K562 (cell line): ENCODE results near the gene CXCL16. TPM values are rescaled to one million over a fixed set of nuclear protein-coding genes. Genes with fewer than 3 reads are reported as not detected.

Source experiments
- ATAC-seq: fragments of 200-7000 bp; cut with Tn5 transposase; 3 replicates; pipeline ENCODE4 v1.9.1; 2020; ENCODE audit warnings: moderate library complexity
- BruUV-seq: library from RNA; stranded (reverse); fragments of 400-500 nt; replicated peaks from 2 replicates; lab custom pipeline; 2021; lab: Mats Ljungman, UMichigan
- CTCF ChIA-PET: fragments of 300-600 bp; formaldehyde crosslinking; extraction: SDS; loops from one replicate; lab custom pipeline; 2021; ENCODE audit warnings: low intra/inter-chr PET ratio; lab: Yijun Ruan, JAX
- POLR2A ChIA-PET: fragments of 300-600, 350-650 bp; sonication (Branson Sonifier 250); formaldehyde crosslinking; extraction: SDS; loops from one replicate; lab custom pipeline; 2021; ENCODE audit warnings: antibody characterized with exemption, inconsistent platforms; lab: Yijun Ruan, JAX
- DNase-seq, 4 experiments: peaks; one replicate each; pipeline versions ENCODE4 v3.0.0 to v3.0.0-alpha.2; 2011 to 2018; ENCODE audit warnings: low spot score in 3 of 4, mixed read lengths in 3 of 4; ENCODE audit errors: extremely low read depth in 1 of 4
- FAIRE-seq: peaks from 2 replicates; lab custom pipeline; 2011; peaks lifted over from hg19 to GRCh38; lab: Jason Lieb, UNC
- H2AFZ ChIP-seq: 2 replicates; pipeline ENCODE4 v1.6.0; 2011; ENCODE audit warnings: low read depth, low read length, control low read depth, inconsistent platforms
- H3K27ac ChIP-seq: fragments of 200-600 bp; 3 replicates; pipeline ENCODE4 v1.8.0; 2011; ENCODE audit warnings: low read depth, mild to moderate bottlenecking, control low read depth, inconsistent platforms, low read length, moderate library complexity, mixed read lengths; ENCODE audit errors: extremely low read depth
- H3K27me3 ChIP-seq, 2 experiments: fragments of 300-600 bp in 1 of 2; 2 replicates in 1 of 2; 3 replicates in 1 of 2; pipeline versions ENCODE4 v1.6.0 to v1.8.0; 2011; ENCODE audit warnings: inconsistent platforms in 2 of 2, low read length in 2 of 2, mild to moderate bottlenecking in 1 of 2, mixed read lengths in 1 of 2, moderate library complexity in 1 of 2; ENCODE audit not compliant: control insufficient read depth in 2 of 2, insufficient read depth in 2 of 2
- H3K36me3 ChIP-seq: fragments of 300-600 bp; 3 replicates; pipeline ENCODE4 v1.8.0; 2011; ENCODE audit warnings: mild to moderate bottlenecking, low read length, inconsistent platforms; ENCODE audit not compliant: control insufficient read depth, insufficient read depth
- H3K4me1 ChIP-seq, 2 experiments: fragments of 200-600 bp in 1 of 2; replicated peaks in 1 of 2; 2 replicates in 1 of 2; 3 replicates in 1 of 2; pipeline versions ENCODE4 v1.5.1 to v1.8.0; 2011; ENCODE audit warnings: inconsistent platforms in 2 of 2, low read length in 2 of 2, mild to moderate bottlenecking in 1 of 2, mixed read lengths in 1 of 2, moderate library complexity in 1 of 2; ENCODE audit not compliant: control insufficient read depth in 2 of 2, insufficient read depth in 2 of 2
- H3K4me2 ChIP-seq: 2 replicates; pipeline ENCODE4 v1.6.1; 2011; ENCODE audit warnings: low read length, control low read depth, inconsistent platforms, mixed read lengths; ENCODE audit not compliant: insufficient read depth
- H3K4me3 ChIP-seq: fragments of 200-600 bp; sonication (generic), shearing (Covaris generic); 2 replicates; pipeline ENCODE4 v1.5.1; 2016; ENCODE audit warnings: control low read depth, inconsistent platforms
- H3K79me2 ChIP-seq: fragments of 200-600 bp; 3 replicates; pipeline ENCODE4 v1.8.0; 2011; ENCODE audit warnings: low read length, inconsistent platforms; ENCODE audit not compliant: control insufficient read depth, insufficient read depth
- H3K9ac ChIP-seq, 2 experiments: 2 replicates each; pipeline versions ENCODE4 v1.6.0 to v1.6.1; 2011; ENCODE audit warnings: low read depth in 2 of 2, low read length in 2 of 2, control low read depth in 1 of 2, inconsistent platforms in 1 of 2, mild to moderate bottlenecking in 1 of 2, mixed read lengths in 1 of 2; ENCODE audit not compliant: insufficient read depth in 1 of 2
- H3K9me1 ChIP-seq: one replicate; pipeline ENCODE4 v1.6.0; 2011; ENCODE audit warnings: inconsistent platforms, mild to moderate bottlenecking, low read length, moderate library complexity; ENCODE audit not compliant: control insufficient read depth, insufficient read depth
- H3K9me3 ChIP-seq: replicated peaks from 2 replicates; pipeline ENCODE4 v1.5.1; 2011; ENCODE audit warnings: low read depth, low read length, inconsistent platforms; ENCODE audit not compliant: control insufficient read depth, insufficient read depth
- H4K20me1 ChIP-seq: replicated peaks from 2 replicates; pipeline ENCODE4 v1.6.1; 2011; ENCODE audit warnings: low read length, inconsistent platforms, mixed read lengths; ENCODE audit not compliant: control insufficient read depth, insufficient read depth
- BRD4 ChIP-seq: fragments of 200-600 bp; sonication (generic); IDR thresholded peaks from 2 replicates; pipeline ENCODE4 v1.6.1; 2017; ENCODE audit warnings: inconsistent platforms
- CBFA2T3 ChIP-seq: fragments of 450-650 bp; IDR thresholded peaks from 2 replicates; pipeline ENCODE4 v1.6.1; 2017
- CREM ChIP-seq: IDR thresholded peaks from 2 replicates; pipeline ENCODE4 v1.6.1; 2014; ENCODE audit warnings: antibody characterized with exemption, low read depth
- E2F6 ChIP-seq, 2 experiments: IDR thresholded peaks; 2 replicates each; pipeline ENCODE4 v1.6.1; 2011; ENCODE audit warnings: borderline replicate concordance in 1 of 2, control low read depth in 1 of 2, low read depth in 1 of 2, low read length in 1 of 2, mild to moderate bottlenecking in 1 of 2, mixed read lengths in 1 of 2, moderate library complexity in 1 of 2; ENCODE audit not compliant: insufficient read depth in 1 of 2, insufficient read length in 1 of 2, poor library complexity in 1 of 2, severe bottlenecking in 1 of 2; ENCODE audit errors: extremely low read depth in 1 of 2
- EHMT2 ChIP-seq: fragments of 450-650 bp; IDR thresholded peaks from 2 replicates; pipeline ENCODE4 v1.6.1; 2018; ENCODE audit warnings: antibody characterized with exemption
- ETV6 ChIP-seq, 3 experiments: fragments of 150-350 bp in 1 of 3; sonication (generic) in 1 of 3; formaldehyde crosslinking in 1 of 3; IDR thresholded peaks; 2 replicates each; pipeline versions ENCODE4 v1.6.1 to v1.8.0; 2014 to 2022; ENCODE audit warnings: borderline replicate concordance in 2 of 3, low read depth in 2 of 3, antibody characterized with exemption in 1 of 3, low read length in 1 of 3, mild to moderate bottlenecking in 1 of 3, missing genetic modification reagents in 1 of 3
- HMG20B ChIP-seq: fragments of 250-450 bp; sonication (Bioruptor Pico); IDR thresholded peaks from 2 replicates; pipeline ENCODE4 v1.5.0; 2021; ENCODE audit warnings: mild to moderate bottlenecking
- RBM17 ChIP-seq: fragments of 200-400 bp; formaldehyde crosslinking; IDR thresholded peaks from 2 replicates; pipeline ENCODE4 v1.6.1; 2017; ENCODE audit warnings: low read depth, mild to moderate bottlenecking, low read length, borderline replicate concordance
- SAP30 ChIP-seq: fragments of 200-600 bp; sonication (generic); IDR thresholded peaks from 2 replicates; pipeline ENCODE4 v1.6.1; 2012; ENCODE audit warnings: borderline replicate concordance, low read depth, mild to moderate bottlenecking, moderate library complexity, low read length, control low read depth, inconsistent platforms; ENCODE audit not compliant: insufficient read depth, poor library complexity, severe bottlenecking
- SMARCE1 ChIP-seq: fragments of 450-650 bp; IDR thresholded peaks from 2 replicates; pipeline ENCODE4 v1.7.1; 2016; ENCODE audit warnings: mild to moderate bottlenecking
- TARDBP ChIP-seq: fragments of 450-650 bp; IDR thresholded peaks from 2 replicates; pipeline ENCODE4 v1.6.1; 2016
- ZKSCAN8 ChIP-seq: fragments of 200-800 bp; sonication (Bioruptor generic); IDR thresholded peaks from 2 replicates; pipeline ENCODE4 v1.6.1; 2016; ENCODE audit warnings: missing genetic modification characterization, missing compliant biosample characterization
- WGBS: fragments of 100-300 bp; shearing (Covaris generic); methylation state at CpG from one replicate; pipeline ENCODE4 v1.1.6; 2016; ENCODE audit warnings: low coverage, mixed read lengths; ENCODE audit not compliant: insufficient coverage; ENCODE audit errors: missing lambda C conversion rate; 5-methylcytosine and 5-hydroxymethylcytosine counted together
- in situ Hi-C: fragments of 300-500 bp; cut with MboI; formaldehyde crosslinking; loops from 4 replicates; pipeline ENCODE4 v1.15.0; 2018; ENCODE audit warnings: inconsistent platforms, mixed read lengths
- intact Hi-C: fragments of 100-400 bp; cut with micrococcal nuclease; formaldehyde crosslinking; loops from 2 replicates; pipeline ENCODE4 v1.14.2; 2022
- polyA plus RNA-seq, 8 experiments: library from polyadenylated mRNA; depleted of rRNA in 4 of 8; stranded (reverse) in 5 of 8; unstranded in 3 of 8; fragments of >200 nt; fragmentation: Nextera tagmentation in 2 of 8; fragmentation: Illumina TruSeq in 1 of 8; extraction: Ambion mirVana in 2 of 8; extraction: Trizol in 1 of 8; gene quantifications; 2 replicates each; pipeline versions ENCODE4 v1.2.1 to v1.2.3, GENCODE V29; 2011 to 2014; ENCODE audit warnings: inconsistent platforms in 1 of 8, missing spikeins in 1 of 8
- total RNA-seq, 7 experiments: library from RNA; depleted of rRNA in 6 of 7; stranded (reverse); fragments of >200 nt in 6 of 7; fragmentation: Illumina TruSeq in 2 of 7; extraction: Trizol in 2 of 7; gene quantifications; 2 replicates each; pipeline versions ENCODE4 v1.2.1 to v1.2.3, GENCODE V29; 2011 to 2021; ENCODE audit warnings: low replicate concordance in 1 of 7

CXCL16 gene
- total and polyA plus RNA-seq, 9 of the 15 experiments (the other 6 are each of a cell fraction or from before 2014, with no cell fraction given), result 0.05 to 0.68 (median 0.22) TPM; not detected in 2

DNA sequence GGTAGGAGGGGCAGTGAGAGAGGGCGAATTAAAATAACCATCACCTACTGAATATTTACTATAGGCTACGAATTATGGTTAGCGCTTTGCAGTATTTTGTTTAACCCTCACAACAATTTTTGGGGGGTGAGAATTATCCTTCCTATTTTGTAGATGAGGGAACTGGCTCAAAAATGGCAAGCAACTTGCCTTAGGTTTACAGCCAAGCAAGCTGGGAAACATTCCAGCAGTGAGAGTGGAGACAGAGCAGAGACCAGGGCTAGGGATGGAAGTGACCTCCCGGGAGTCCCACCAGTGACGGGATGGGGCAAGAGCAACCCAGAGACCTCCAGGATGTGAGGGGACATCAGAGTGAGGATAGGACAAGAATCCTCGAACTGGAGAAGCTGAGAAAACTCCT is 46.8 kb upstream of the CXCL16 start:
- no peak for ATAC-seq
- POLR2A ChIA-PET, result interaction anchor here (0.6 kb wide), 1 partner anchor 16 kb away, joined by 4 read pairs; no protein-coding TSS in a partner anchor
- Histone ChIP-seq H3K9me1 (no peaks in the 10 kb centered on the region), H3K4me1 (peaks cover 0 to 38% of the 10 kb centered on the region in 2 experiments; a peak in 3 of 5 replicates), H4K20me1 (no peaks in the 10 kb centered on the region), H3K79me2 (peaks cover 6% of the 10 kb centered on the region; the same call in 2 of the 3 replicates), H3K27me3 (peaks cover 6 to 21% of the 10 kb centered on the region in 2 experiments; a peak in 3 of 5 replicates), H3K9me3 (no peaks in the 10 kb centered on the region), H3K36me3 (no peaks in the 10 kb centered on the region), H2AFZ (no peak overlapping the region), H3K27ac (no peak overlapping the region), H3K9ac (no peak overlapping the region), H3K4me3 (no peak overlapping the region), H3K4me2 (no peak overlapping the region)
- WGBS, result 10% methylated on average over 6 of the region's 6 CpGs
- TF ChIP-seq SAP30 (no peak), RBM17 (no peak), CBFA2T3 (no peak), E2F6 (IDR thresholded peaks at IDR 0.05; ENCODE audit: borderline replicate concordance in 1 of 2, extremely low read depth in 1 of 2, insufficient read depth in 1 of 2, insufficient read length in 1 of 2, low read depth in 1 of 2, low read length in 1 of 2, poor library complexity in 1 of 2, severe bottlenecking in 1 of 2) (no peak), ETV6 (IDR thresholded peaks at IDR 0.05; ENCODE audit: borderline replicate concordance in 1 of 2, low read depth in 2 of 2, low read length in 1 of 2) (no peak), ETV6 (CRISPR knock-in tag; IDR thresholded peaks at IDR 0.05; ENCODE audit: borderline replicate concordance) (no peak), HMG20B (CRISPR knock-in tag) (no peak), EHMT2 (no peak), ZKSCAN8 (no peak), BRD4 (no peak), TARDBP (no peak), CREM (no peak), SMARCE1 (no peak)
- no peak for FAIRE-seq
- CTCF ChIA-PET, result interaction anchor here (1.2 kb wide), 1 partner anchor 103 kb away, joined by 5 read pairs; no protein-coding TSS in a partner anchor
- DNase-seq, result no peak
- intact Hi-C loops, result loop anchor here (2.0 kb wide), 1 partner anchor 96 kb away; no protein-coding TSS in a partner anchor
- in situ Hi-C loops, result no loop called here
- no TSS peak for BruUV-seq
